ENCODE results near the gene CASKIN1. TPM values are rescaled to one million over a fixed set of nuclear protein-coding genes. Genes with fewer than 3 reads are reported as not detected.

The CASKIN1 gene
- total and polyA plus RNA-seq, 9 donors, result 0.10 to 2.4 (median 0.56) TPM; not detected in 1

DNA sequence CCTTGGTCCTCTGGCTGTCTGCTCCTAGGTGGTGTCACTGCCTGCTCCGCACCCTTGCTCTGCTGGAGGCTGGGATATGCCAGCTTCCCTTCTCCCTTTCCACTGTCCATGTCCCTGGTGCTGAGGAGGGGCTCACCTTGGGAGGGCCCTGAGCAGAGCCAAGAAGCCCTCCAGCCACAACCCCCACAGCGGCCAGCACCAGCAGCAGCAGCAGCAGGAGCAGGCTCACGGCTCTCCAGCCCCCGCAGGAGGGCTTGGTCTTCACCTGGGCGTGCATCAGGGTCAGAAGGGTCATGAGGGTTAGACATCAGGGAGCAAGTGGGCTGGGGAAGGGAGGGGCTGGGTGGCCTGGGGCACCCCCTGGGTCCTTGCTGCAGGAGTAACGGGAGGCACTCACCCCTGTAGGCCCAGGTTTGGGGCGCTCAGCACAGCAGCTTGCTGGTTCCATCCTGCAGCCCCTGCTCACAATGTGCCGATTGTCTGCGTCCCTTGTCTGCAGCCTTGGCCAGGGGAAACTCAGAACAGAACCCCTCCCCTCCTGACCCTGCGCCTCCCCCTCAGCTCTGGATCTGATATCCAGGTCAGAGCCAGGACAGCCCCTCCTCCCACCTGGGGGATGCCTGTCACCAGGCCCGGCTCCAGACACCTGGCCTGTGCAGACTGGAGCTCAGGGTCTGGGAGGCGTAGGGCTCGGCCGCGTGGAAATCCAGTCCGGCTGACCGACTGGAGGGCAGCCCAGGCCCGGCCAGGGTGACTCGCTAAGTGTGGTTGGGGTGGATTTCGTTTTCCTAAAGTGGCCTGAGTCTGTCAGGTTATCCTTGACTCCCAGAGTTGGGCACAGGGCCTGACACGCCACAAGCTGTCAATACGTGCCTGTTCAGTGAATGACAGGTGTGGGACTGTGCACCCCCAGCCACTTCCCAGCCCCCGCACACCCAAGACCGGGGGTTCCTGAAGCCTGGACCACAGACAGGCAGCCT, 14.3 kb upstream of the CASKIN1 start, which contains the start of gene BRICD5:
Gene BRICD5, minus strand, starts transcription at position 478 of the 980 bp plus-strand sequence. Its CDS starts 30 bp downstream, at position 448.
- no peaks in the 10 kb centered on the region for H3K36me3 ChIP-seq
- no peak for DNase-seq
- no peaks in the 10 kb centered on the region for H3K9me3 ChIP-seq
- TF ChIP-seq POLR2A (IDR thresholded peaks at IDR 0.05) (no peak), EP300 (IDR thresholded peaks at IDR 0.05) (no peak), CTCF (IDR thresholded peaks at IDR 0.05) (no peak)
- no peak within 1 kb of the TSS for H3K4me3 ChIP-seq
- H3K27me3 ChIP-seq, result no peaks in the 10 kb centered on the region
- intact Hi-C loops (cut with DNase I), result no loop called here
- H3K4me1 ChIP-seq (ENCODE audit: insufficient read depth), result peaks cover 13% of the 10 kb centered on the region
- no peak within 1 kb of the TSS for H3K27ac ChIP-seq
- 54 to 65% (median 61%) methylated on average over 19 to 24 of the region's 24 CpGs for WGBS, 3 donors

DNA sequence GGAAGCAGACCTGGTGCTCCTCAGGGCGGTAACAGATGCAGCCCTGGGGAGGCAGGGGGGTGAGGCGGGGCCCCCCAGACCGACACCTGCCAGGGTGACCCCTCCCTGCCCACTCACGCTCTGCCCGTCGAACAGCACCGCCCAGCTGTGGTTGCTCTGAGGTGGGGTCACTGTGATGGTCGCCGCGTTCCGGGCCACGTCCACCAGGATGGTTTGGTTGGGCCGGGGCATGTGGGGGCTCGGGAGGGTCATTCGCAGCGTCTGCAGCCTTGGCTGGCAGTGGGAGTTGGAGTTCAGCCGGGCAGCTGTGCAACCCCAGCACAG, 13.6 kb upstream of the CASKIN1 start:
- Histone ChIP-seq H3K36me3 (no peaks in the 10 kb centered on the region), H3K27ac (no peak overlapping the region), H3K4me1 (ENCODE audit: insufficient read depth) (peaks cover 13% of the 10 kb centered on the region), H3K9me3 (no peaks in the 10 kb centered on the region), H3K4me3 (no peak overlapping the region), H3K27me3 (no peaks in the 10 kb centered on the region)
- TF ChIP-seq POLR2A (IDR thresholded peaks at IDR 0.05) (no peak), CTCF (IDR thresholded peaks at IDR 0.05) (no peak), EP300 (IDR thresholded peaks at IDR 0.05) (no peak)
- intact Hi-C loops (cut with DNase I), result no loop called here
- WGBS, 3 donors, result 79 to 87% (median 85%) methylated on average over 16 to 17 of the region's 17 CpGs
- DNase-seq, result no peak

DNA sequence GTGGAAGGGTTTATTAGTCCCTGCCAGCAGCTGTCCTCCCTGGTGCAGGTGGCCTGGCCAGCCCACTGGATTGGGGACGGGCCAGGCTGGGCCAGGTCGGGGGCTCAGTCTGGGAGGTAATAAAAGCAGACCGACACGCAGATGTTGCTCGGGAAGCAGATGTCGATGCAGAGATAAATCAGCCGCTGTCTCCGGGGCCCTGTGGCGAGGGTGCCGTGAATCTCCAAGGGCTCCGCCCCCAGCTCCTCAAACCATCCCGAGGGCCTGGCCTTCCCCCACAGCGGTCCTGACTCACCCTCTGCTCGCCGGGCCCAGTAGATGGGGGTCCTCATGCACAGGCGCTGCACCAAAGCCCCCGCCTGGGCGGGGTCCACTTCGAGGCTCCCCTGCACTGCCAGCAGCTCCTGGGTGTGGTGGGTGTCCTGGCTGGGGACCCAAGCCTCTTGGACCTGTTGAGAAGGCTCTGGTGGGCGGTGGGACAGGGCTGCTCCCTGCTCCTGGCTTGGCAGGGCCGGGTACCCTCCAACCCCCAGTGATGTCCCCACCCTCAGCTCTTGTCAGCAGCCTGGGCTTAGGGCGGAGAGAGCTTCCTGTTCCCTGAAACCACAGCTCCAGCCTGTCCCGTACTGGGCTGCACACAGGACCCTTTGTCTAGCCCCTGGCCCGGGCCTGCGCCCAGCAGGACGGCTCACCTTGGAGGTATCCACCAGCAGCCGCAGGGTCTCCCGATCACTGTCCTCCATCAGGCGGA, 13.0 kb upstream of the CASKIN1 start:
- TF ChIP-seq POLR2A (IDR thresholded peaks at IDR 0.05), result no peak
- no peak for TF ChIP-seq CTCF (IDR thresholded peaks at IDR 0.05)
- TF ChIP-seq EP300 (IDR thresholded peaks at IDR 0.05), result no peak
- Histone ChIP-seq H3K27ac (no peak overlapping the region), H3K4me1 (ENCODE audit: insufficient read depth) (peaks cover 17% of the 10 kb centered on the region), H3K9me3 (no peaks in the 10 kb centered on the region), H3K4me3 (no peak overlapping the region), H3K27me3 (no peaks in the 10 kb centered on the region), H3K36me3 (no peaks in the 10 kb centered on the region)
- intact Hi-C loops (cut with DNase I), result no loop called here
- 69 to 77% (median 76%) methylated on average over 11 to 29 of the region's 29 CpGs for WGBS, 3 donors
- DNase-seq, result no peak

DNA sequence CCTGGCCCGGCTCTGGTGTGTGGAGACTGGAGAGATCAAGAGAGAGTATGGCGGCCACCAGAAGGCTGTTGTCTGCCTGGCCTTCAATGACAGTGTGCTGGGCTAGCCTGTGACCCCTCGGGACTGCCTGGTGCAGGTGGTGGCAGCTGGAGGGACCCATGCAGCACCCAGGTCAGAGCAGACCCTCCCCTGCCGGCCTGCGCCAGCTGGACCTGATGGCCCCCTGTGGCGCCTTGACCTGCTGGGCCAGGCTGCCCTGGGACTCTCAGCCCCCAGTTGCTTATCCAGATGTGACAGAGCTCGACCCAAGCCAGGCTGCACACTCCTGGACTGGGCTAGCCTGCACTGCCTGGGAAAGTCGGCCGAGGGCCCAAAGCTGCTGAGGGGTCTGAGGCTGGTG, 12.4 kb upstream of the CASKIN1 start:
- no peak overlapping the region for H3K4me3 ChIP-seq
- H3K4me1 ChIP-seq (ENCODE audit: insufficient read depth), result peaks cover 13% of the 10 kb centered on the region
- H3K36me3 ChIP-seq, result no peaks in the 10 kb centered on the region
- H3K9me3 ChIP-seq, result no peaks in the 10 kb centered on the region
- H3K27ac ChIP-seq, result no peak overlapping the region
- DNase-seq, result no peak
- intact Hi-C loops (cut with DNase I), result no loop called here
- no peaks in the 10 kb centered on the region for H3K27me3 ChIP-seq
- WGBS, 3 donors, result 70 to 81% (median 79%) methylated on average over 5 to 9 of the region's 9 CpGs
- TF ChIP-seq EP300 (IDR thresholded peaks at IDR 0.05) (no peak), POLR2A (IDR thresholded peaks at IDR 0.05) (no peak), CTCF (IDR thresholded peaks at IDR 0.05) (no peak)
